Uterus (tissue), 4 donors: ENCODE measurements around the gene ALKBH1. TPM values are rescaled to one million over a fixed set of nuclear protein-coding genes. Genes with fewer than 3 reads are reported as not detected.

ENCODE experiments used
- DNase-seq, 2 donors: peaks; one replicate each; pipeline ENCODE4 v3.0.0-alpha.2; 2019 to 2020
- H3K27ac ChIP-seq, 2 donors: fragments of 200-600 bp; sonication (generic); 1 replicate in 1 of 2; 2 replicates in 1 of 2; pipeline ENCODE4 v1.5.1; 2016 to 2018
- H3K27me3 ChIP-seq, 2 donors: fragments of 200-600 bp; sonication (generic); one replicate each; pipeline ENCODE4 v1.5.1; 2018 to 2019; ENCODE audit warnings: control low read depth in 1 of 2
- H3K36me3 ChIP-seq, 2 donors: fragments of 200-600 bp; sonication (generic); one replicate each; pipeline ENCODE4 v1.5.1; 2019; ENCODE audit warnings: control low read depth in 1 of 2
- H3K4me1 ChIP-seq, 2 donors: fragments of 200-600 bp; sonication (generic); one replicate each; pipeline ENCODE4 v1.5.1; 2018 to 2019; ENCODE audit warnings: control low read depth in 1 of 2
- H3K4me3 ChIP-seq, 2 donors: fragments of 200-600 bp; sonication (generic); 1 replicate in 1 of 2; 2 replicates in 1 of 2; pipeline ENCODE4 v1.5.1; 2018 to 2019; ENCODE audit warnings: mild to moderate bottlenecking in 1 of 2
- H3K9me3 ChIP-seq, 2 donors: fragments of 200-600 bp; sonication (generic); one replicate each; pipeline ENCODE4 v1.5.1; 2019; ENCODE audit warnings: control low read depth in 1 of 2
- POLR2A ChIP-seq, 2 donors: fragments of 450-650 bp; IDR thresholded peaks; one replicate each; pipeline ENCODE4 v1.6.1; 2016; ENCODE audit warnings: antibody characterized with exemption in 2 of 2, mild to moderate bottlenecking in 1 of 2, moderate library complexity in 1 of 2
- intact Hi-C: fragments of 100-400 bp; cut with DNase I; formaldehyde crosslinking; loops from one replicate; pipeline ENCODE4 v1.15.1; 2023; ENCODE audit warnings: low total_unique reads
- total RNA-seq, 4 donors: library from RNA; depleted of rRNA in 3 of 4; stranded (reverse); fragments of >200 nt in 3 of 4; gene quantifications; one replicate each; pipeline versions ENCODE4 v1.1.0 to v1.2.4, GENCODE V29; 2014 to 2023
- TF ChIP-seq, protein P1 (sequence below), 4 experiments: fragments of 200-600 bp in 2 of 4; fragments of 450-650 bp in 2 of 4; sonication (generic) in 2 of 4; IDR thresholded peaks; one replicate each; pipeline ENCODE4 v1.5.1; 2016 to 2019; ENCODE audit warnings: antibody characterized with exemption in 4 of 4, mild to moderate bottlenecking in 2 of 4, moderate library complexity in 1 of 4
- donor health status: DM: yes; HTN: yes; CAD: no.

Gene ALKBH1
- total RNA-seq, 4 donors from 2014 or later: 5.3 to 36.4 (median 16.7) TPM

DNA sequence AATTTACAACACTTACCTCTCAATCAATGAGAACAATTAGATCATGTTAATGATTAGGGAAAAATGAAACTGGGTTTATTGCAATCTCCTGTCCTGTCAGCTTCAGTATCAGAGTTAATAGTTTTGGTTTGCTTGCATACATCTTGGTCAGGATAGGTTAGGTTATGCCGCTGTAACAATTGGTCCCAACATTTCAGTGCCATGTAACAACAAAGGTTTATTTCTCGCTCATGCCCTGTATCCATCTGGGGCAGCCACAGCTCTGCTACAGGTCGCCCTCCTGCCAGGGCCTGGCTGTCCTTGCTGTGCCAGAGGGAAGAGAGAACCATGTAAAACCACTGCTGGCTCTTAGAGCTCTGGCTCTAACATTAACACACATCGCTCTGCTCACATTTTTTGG, 60.9 kb downstream of the ALKBH1 start:
- H3K9me3 ChIP-seq: no peaks in the 10 kb centered on the region
- intact Hi-C loops: no loop called here
- H3K4me1 ChIP-seq: no peaks in the 10 kb centered on the region
- no peak for DNase-seq
- TF ChIP-seq POLR2A (IDR thresholded peaks at IDR 0.05): no peak
- TF ChIP-seq, protein P1, sequence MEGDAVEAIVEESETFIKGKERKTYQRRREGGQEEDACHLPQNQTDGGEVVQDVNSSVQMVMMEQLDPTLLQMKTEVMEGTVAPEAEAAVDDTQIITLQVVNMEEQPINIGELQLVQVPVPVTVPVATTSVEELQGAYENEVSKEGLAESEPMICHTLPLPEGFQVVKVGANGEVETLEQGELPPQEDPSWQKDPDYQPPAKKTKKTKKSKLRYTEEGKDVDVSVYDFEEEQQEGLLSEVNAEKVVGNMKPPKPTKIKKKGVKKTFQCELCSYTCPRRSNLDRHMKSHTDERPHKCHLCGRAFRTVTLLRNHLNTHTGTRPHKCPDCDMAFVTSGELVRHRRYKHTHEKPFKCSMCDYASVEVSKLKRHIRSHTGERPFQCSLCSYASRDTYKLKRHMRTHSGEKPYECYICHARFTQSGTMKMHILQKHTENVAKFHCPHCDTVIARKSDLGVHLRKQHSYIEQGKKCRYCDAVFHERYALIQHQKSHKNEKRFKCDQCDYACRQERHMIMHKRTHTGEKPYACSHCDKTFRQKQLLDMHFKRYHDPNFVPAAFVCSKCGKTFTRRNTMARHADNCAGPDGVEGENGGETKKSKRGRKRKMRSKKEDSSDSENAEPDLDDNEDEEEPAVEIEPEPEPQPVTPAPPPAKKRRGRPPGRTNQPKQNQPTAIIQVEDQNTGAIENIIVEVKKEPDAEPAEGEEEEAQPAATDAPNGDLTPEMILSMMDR (IDR thresholded peaks at IDR 0.05): no peak
- no peak overlapping the region for H3K4me3 ChIP-seq
- no peak overlapping the region for H3K27ac ChIP-seq
- no peaks in the 10 kb centered on the region for H3K36me3 ChIP-seq
- no peaks in the 10 kb centered on the region for H3K27me3 ChIP-seq

DNA sequence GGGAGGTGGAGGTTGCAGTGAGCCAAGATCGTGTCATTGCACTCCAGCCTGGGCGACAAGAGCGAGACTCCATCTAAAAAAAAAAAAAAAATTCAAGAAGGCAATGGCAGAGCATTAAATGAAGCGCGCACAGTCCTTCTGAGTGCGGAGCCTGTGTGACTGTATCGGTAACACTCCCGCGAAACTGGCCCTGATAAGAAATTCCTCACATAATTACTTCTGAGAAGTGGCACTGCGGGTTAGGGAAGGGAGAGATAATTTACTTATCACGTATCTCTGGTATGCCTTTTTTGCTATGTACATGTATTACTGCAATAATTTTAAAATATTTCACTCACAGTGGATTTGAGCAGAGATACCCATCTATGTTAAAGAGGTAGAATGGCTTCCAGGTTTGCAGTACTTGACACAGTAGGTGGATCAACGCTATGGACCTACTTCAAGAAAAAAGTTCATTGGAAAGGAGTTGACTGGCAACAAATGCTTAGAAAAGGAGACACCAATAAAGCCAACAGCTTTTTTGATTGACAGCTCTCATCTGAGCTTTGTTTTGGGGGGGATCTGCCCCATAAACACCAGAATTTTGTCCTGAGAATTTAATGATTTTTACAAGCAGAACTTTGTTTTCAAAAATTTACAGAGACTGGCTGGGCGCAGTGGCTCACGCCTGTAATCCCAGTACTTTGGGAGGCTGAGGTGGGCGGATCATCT, 62.1 kb downstream of the ALKBH1 start:
- Histone ChIP-seq H3K27me3 (no peaks in the 10 kb centered on the region), H3K4me3 (no peak overlapping the region), H3K9me3 (no peaks in the 10 kb centered on the region), H3K4me1 (no peaks in the 10 kb centered on the region), H3K27ac (no peak overlapping the region), H3K36me3 (no peaks in the 10 kb centered on the region)
- no peak for DNase-seq
- TF ChIP-seq, protein P1 (IDR thresholded peaks at IDR 0.05): no peak
- TF ChIP-seq POLR2A (IDR thresholded peaks at IDR 0.05): no peak
- intact Hi-C loops: no loop called here

DNA sequence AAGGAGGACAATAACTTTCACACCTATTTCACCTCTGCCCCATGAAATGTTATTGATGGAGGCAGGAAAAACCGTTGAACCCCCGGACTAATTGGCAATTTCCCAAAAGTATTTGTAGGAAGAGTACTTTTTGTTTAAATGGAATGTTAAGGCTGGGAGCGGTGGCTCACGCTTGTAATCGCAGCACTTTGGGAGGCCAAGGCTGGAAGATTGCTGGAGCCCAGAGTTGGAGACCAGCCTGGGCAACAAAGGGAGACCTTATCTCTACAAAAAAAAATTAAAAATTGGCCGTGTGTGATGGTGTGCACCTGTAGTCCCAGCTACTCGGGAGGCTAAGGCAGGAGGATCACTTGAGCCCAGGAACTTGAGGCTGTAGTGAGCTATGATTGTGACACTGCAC, 65.4 kb downstream of the ALKBH1 start:
- Histone ChIP-seq H3K4me3 (peak overlapping the region; percentile 31 to 42), H3K9me3 (peaks cover 0 to 3% of the 10 kb centered on the region in 2 donors), H3K27me3 (no peaks in the 10 kb centered on the region), H3K4me1 (no peaks in the 10 kb centered on the region), H3K27ac (peak overlapping the region; percentile 79 to 82), H3K36me3 (no peaks in the 10 kb centered on the region)
- DNase-seq: no peak
- TF ChIP-seq, protein P1 (IDR thresholded peaks at IDR 0.05): no peak
- no peak for TF ChIP-seq POLR2A (IDR thresholded peaks at IDR 0.05)
- intact Hi-C loops: no loop called here

DNA sequence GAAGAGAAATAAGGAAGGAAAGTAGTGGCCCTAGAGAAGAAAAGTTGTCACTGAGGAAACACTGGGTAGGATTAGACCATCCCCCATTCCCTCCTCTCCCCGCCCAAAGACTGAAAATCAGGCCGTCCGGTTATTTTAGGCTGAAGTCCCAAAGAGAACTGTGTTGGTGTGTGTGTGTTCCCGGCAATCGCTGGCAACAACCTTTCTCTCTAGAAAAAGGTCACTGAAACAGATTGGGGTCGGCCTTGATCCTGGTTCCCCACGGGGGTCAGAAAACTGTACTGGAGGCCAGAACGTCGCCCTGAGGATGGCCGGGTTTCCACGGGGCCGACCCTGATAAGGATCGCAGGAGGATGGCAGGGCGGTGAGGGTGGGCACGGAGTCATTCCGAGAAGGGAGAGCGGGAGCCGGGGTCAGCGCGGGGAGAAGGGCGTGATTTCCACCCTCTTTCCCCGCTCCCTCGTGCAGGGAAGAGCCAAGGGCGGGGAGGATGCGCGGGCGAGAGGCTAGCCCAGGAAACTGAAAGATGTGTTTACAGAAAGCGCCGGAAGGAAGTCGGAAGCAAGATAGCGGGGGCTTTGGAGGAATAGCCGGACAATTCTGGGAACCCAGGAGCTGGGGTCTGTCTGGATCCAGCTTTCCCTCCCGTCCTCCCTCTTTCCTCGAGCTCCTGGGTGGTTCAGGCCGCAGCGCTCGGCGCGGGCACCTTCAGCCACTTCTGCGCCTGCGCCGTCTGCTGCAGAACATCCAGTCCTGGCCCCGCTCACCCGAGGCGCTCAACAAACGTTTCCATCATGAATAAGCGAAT, 66.1 kb downstream of the ALKBH1 start:
- DNase-seq: peak; percentile 74 to 75
- Histone ChIP-seq H3K27me3 (no peaks in the 10 kb centered on the region), H3K4me1 (no peaks in the 10 kb centered on the region), H3K4me3 (peak overlapping the region; percentile 31 to 42), H3K27ac (peak overlapping the region; percentile 79 to 82), H3K9me3 (peaks cover 0 to 3% of the 10 kb centered on the region in 2 donors), H3K36me3 (no peaks in the 10 kb centered on the region)
- intact Hi-C loops: no loop called here
- TF ChIP-seq POLR2A (IDR thresholded peaks at IDR 0.05): no peak
- TF ChIP-seq, protein P1 (IDR thresholded peaks at IDR 0.05): no peak
